ENCODE data around the gene FBXO7. TPM values are rescaled to one million over a fixed set of nuclear protein-coding genes. Genes with fewer than 3 reads are reported as not detected.

The FBXO7 gene
- total and polyA plus RNA-seq, 2 of the 4 experiments (the other 2 are of a cell fraction): 71.5 TPM

DNA sequence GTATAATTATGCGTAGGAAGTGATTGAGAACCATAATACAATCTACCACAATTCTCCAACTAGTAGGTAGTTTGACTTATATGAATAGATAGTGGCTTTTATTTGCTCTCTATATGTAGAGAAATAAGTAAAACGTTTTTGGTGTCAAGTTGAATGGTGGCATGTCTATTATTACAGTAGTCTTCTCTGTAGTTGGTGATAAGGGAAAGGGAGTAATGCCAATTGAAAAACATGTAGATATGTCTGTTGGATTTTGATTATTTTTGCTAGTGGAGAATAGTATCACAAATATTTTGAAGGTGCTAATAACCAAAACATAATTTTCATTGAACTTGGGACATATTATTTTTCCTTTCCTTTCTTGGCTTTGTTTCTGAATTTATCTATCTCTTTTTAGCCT, 17.5 kb downstream of the FBXO7 start:
- no peak for ATAC-seq (ENCODE audit: low read depth)
- Histone ChIP-seq H3K4me3 (ENCODE audit: insufficient read depth, low read depth, low read length) (no peak overlapping the region), H3K14ac (replicated peaks; ENCODE audit: low read depth, low read length) (no peak overlapping the region), H3K27ac (ENCODE audit: insufficient read depth, low read length) (no peak overlapping the region), H3K56ac (ENCODE audit: extremely low read depth, insufficient read depth, low read length) (no peak overlapping the region), H3K23ac (ENCODE audit: low read depth, low read length) (no peak overlapping the region), H3K4ac (ENCODE audit: low read depth, low read length) (no peak overlapping the region), H3K36me3 (ENCODE audit: control insufficient read depth, insufficient read depth, low read length) (peaks cover 28% of the 10 kb centered on the region), H2BK15ac (ENCODE audit: low read depth, low read length) (no peak overlapping the region), H4K8ac (ENCODE audit: low read depth in 2 of 2, low read length in 2 of 2) (no peak overlapping the region), H3K9me3 (ENCODE audit: control insufficient read depth, insufficient read depth, low read length) (no peaks in the 10 kb centered on the region), H2AK9ac (replicated peaks; ENCODE audit: low read depth, low read length, poor library complexity) (no peak overlapping the region), H3K4me1 (ENCODE audit: control insufficient read depth, insufficient read depth, low read length) (no peaks in the 10 kb centered on the region), H2AFZ (replicated peaks; ENCODE audit: low read length, poor library complexity) (no peak overlapping the region), H3K79me1 (ENCODE audit: low read depth in 1 of 2, low read length in 2 of 2) (peaks cover 18 to 21% of the 10 kb centered on the region in 2 experiments), H4K5ac (ENCODE audit: low read depth, low read length) (no peak overlapping the region), H4K20me1 (ENCODE audit: insufficient read depth, low read length) (no peaks in the 10 kb centered on the region), H2AK5ac (ENCODE audit: low read depth, low read length) (no peak overlapping the region), H3K18ac (ENCODE audit: low read depth, low read length) (no peak overlapping the region), H4K91ac (ENCODE audit: insufficient read depth, low read depth, low read length) (no peak overlapping the region), H3K27me3 (ENCODE audit: control insufficient read depth, insufficient read depth, low read length) (no peaks in the 10 kb centered on the region), H2BK120ac (ENCODE audit: low read depth, low read length) (no peak overlapping the region), H3K4me2 (ENCODE audit: low read depth, low read length) (no peak overlapping the region), H2BK5ac (ENCODE audit: low read depth, low read length, poor library complexity, severe bottlenecking) (no peak overlapping the region), H3K9me1 (ENCODE audit: insufficient read depth, low read length) (no peaks in the 10 kb centered on the region; the same call in 1 of the 2 replicates), H2BK20ac (ENCODE audit: low read depth, low read length) (no peak overlapping the region), H3K9ac (ENCODE audit: low read depth, low read length) (no peak overlapping the region)
- dilution Hi-C loops (cut with HindIII; ENCODE audit: low sequenced_read_pairs, unreplicated experiment) (no loop called here), intact Hi-C loops (cut with micrococcal nuclease) (no loop called here), in situ Hi-C loops (cut with MboI; ENCODE audit: low sequenced_read_pairs) (no loop called here)
- DNase-seq: no peak
- CTCF ChIA-PET: no interaction called here
- no TSS peak for BruUV-seq (replicated peaks)
- WGBS, 2 experiments (ENCODE audit: extremely low coverage in 2 of 2, insufficient read length in 1 of 2): no CpG with 5 or more reads among the region's 2 CpGs
- POLR2A ChIA-PET (ENCODE audit: unreplicated experiment): no interaction called here
- TF ChIP-seq BHLHE40 (IDR thresholded peaks at IDR 0.05; ENCODE audit: low read depth, low read length): no peak
